ENCODE data around the gene MPDU1.

The MPDU1 gene

GRCh38 chr17:7629939-7630571 is 46.4 kb downstream of the MPDU1 start, which contains the start of gene SHBG:
Gene SHBG, plus strand, starts transcription at chr17:7630135. Its CDS starts 38 bp downstream, at chr17:7630173.
- Histone ChIP-seq H3K4me1 (ENCODE audit: control insufficient read depth in 2 of 2, insufficient read depth in 2 of 2, low read length in 2 of 2) (peaks cover 5 to 10% of the 10 kb centered on the region in 2 donors), H3K27me3 (ENCODE audit: control insufficient read depth in 2 of 2, insufficient read depth in 2 of 2, low read length in 2 of 2) (no peaks in the 10 kb centered on the region), H3K27ac (ENCODE audit: low read depth in 2 of 2, low read length in 2 of 2) (no peak within 1 kb of the TSS), H3K9ac (ENCODE audit: low read depth in 1 of 2, low read length in 2 of 2) (no peak within 1 kb of the TSS), H3K9me3 (ENCODE audit: control insufficient read depth in 2 of 2, low read length in 2 of 2) (no peaks in the 10 kb centered on the region), H3K36me3 (ENCODE audit: control insufficient read depth in 2 of 2, insufficient read depth in 2 of 2, low read length in 2 of 2) (no peaks in the 10 kb centered on the region), H3K4me3 (ENCODE audit: low read length in 2 of 2) (no peak within 1 kb of the TSS)

GRCh38 chr17:7631398-7632380 is 48.0 kb downstream of the MPDU1 start:
- no peaks in the 10 kb centered on the region for H3K9me3 ChIP-seq (ENCODE audit: control insufficient read depth in 2 of 2, low read length in 2 of 2)
- peaks cover 3 to 5% of the 10 kb centered on the region in 2 donors for H3K4me1 ChIP-seq (ENCODE audit: control insufficient read depth in 2 of 2, insufficient read depth in 2 of 2, low read length in 2 of 2)
- H3K27ac ChIP-seq (ENCODE audit: low read depth in 2 of 2, low read length in 2 of 2): no peak overlapping the region
- no peak overlapping the region for H3K4me3 ChIP-seq (ENCODE audit: low read length in 2 of 2)
- H3K9ac ChIP-seq (ENCODE audit: low read depth in 1 of 2, low read length in 2 of 2): no peak overlapping the region
- H3K36me3 ChIP-seq (ENCODE audit: control insufficient read depth in 2 of 2, insufficient read depth in 2 of 2, low read length in 2 of 2): no peaks in the 10 kb centered on the region
- H3K27me3 ChIP-seq (ENCODE audit: control insufficient read depth in 2 of 2, insufficient read depth in 2 of 2, low read length in 2 of 2): no peaks in the 10 kb centered on the region

GRCh38 chr17:7632492-7632894 is 48.8 kb downstream of the MPDU1 start:
- H3K36me3 ChIP-seq (ENCODE audit: control insufficient read depth in 2 of 2, insufficient read depth in 2 of 2, low read length in 2 of 2): no peaks in the 10 kb centered on the region
- H3K4me1 ChIP-seq (ENCODE audit: control insufficient read depth in 2 of 2, insufficient read depth in 2 of 2, low read length in 2 of 2): peaks cover 0 to 2% of the 10 kb centered on the region in 2 donors
- H3K4me3 ChIP-seq (ENCODE audit: low read length in 2 of 2): no peak overlapping the region
- no peaks in the 10 kb centered on the region for H3K9me3 ChIP-seq (ENCODE audit: control insufficient read depth in 2 of 2, low read length in 2 of 2)
- H3K27me3 ChIP-seq (ENCODE audit: control insufficient read depth in 2 of 2, insufficient read depth in 2 of 2, low read length in 2 of 2): no peaks in the 10 kb centered on the region
- H3K27ac ChIP-seq (ENCODE audit: low read depth in 2 of 2, low read length in 2 of 2): no peak overlapping the region
- no peak overlapping the region for H3K9ac ChIP-seq (ENCODE audit: low read depth in 1 of 2, low read length in 2 of 2)

DNA sequence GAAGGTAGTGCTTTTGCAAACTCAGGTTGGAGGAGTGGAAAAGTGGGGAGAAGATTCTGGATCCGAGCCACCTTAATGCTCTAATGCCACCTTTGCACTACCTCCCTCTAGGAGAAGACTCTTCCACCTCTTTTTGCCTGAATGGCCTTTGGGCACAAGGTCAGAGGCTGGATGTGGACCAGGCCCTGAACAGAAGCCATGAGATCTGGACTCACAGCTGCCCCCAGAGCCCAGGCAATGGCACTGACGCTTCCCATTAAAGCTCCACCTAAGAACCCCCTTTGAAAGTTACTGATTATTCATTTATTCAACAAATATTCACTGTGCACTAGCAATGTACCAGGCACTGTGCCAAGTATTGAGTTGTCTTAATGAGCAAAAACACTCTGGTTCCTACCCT is 49.4 kb downstream of the MPDU1 start:
- no peaks in the 10 kb centered on the region for H3K4me1 ChIP-seq (ENCODE audit: control insufficient read depth in 2 of 2, insufficient read depth in 2 of 2, low read length in 2 of 2)
- no peaks in the 10 kb centered on the region for H3K9me3 ChIP-seq (ENCODE audit: control insufficient read depth in 2 of 2, low read length in 2 of 2)
- no peak overlapping the region for H3K9ac ChIP-seq (ENCODE audit: low read depth in 1 of 2, low read length in 2 of 2)
- H3K27ac ChIP-seq (ENCODE audit: low read depth in 2 of 2, low read length in 2 of 2): no peak overlapping the region
- H3K4me3 ChIP-seq (ENCODE audit: low read length in 2 of 2): no peak overlapping the region
- H3K27me3 ChIP-seq (ENCODE audit: control insufficient read depth in 2 of 2, insufficient read depth in 2 of 2, low read length in 2 of 2): no peaks in the 10 kb centered on the region
- H3K36me3 ChIP-seq (ENCODE audit: control insufficient read depth in 2 of 2, insufficient read depth in 2 of 2, low read length in 2 of 2): no peaks in the 10 kb centered on the region

- no peak overlapping the region for H3K9ac ChIP-seq (ENCODE audit: low read depth in 1 of 2, low read length in 2 of 2)
- H3K9me3 ChIP-seq (ENCODE audit: control insufficient read depth in 2 of 2, low read length in 2 of 2): no peaks in the 10 kb centered on the region
- no peak overlapping the region for H3K4me3 ChIP-seq (ENCODE audit: low read length in 2 of 2)
- H3K27ac ChIP-seq (ENCODE audit: low read depth in 2 of 2, low read length in 2 of 2): no peak overlapping the region
- H3K4me1 ChIP-seq (ENCODE audit: control insufficient read depth in 2 of 2, insufficient read depth in 2 of 2, low read length in 2 of 2): no peaks in the 10 kb centered on the region
- no peaks in the 10 kb centered on the region for H3K36me3 ChIP-seq (ENCODE audit: control insufficient read depth in 2 of 2, insufficient read depth in 2 of 2, low read length in 2 of 2)
- no peaks in the 10 kb centered on the region for H3K27me3 ChIP-seq (ENCODE audit: control insufficient read depth in 2 of 2, insufficient read depth in 2 of 2, low read length in 2 of 2)
Observed at GRCh38 chr17:7634384-7634783, 50.7 kb downstream of the MPDU1 start.

DNA sequence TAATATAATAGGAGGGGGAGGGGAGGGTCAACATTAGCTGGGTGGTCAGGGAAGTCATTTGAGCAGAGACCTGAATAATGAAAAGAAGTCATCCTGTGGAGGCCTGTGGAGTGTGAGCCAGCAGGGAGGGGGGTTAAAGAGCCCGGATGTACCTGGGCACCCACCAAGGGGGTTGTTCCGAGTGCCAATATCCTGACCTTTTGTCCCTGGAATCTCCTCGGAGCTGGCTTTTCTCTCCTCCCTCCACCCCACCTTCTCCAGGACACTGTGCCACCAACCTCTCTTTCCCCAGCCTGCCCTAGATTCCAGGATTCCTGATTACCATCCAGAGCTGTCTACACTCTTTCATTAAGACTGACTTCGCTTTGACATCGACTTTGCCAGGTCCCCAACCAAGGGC is 52.5 kb downstream of the MPDU1 start:
- H3K27ac ChIP-seq (ENCODE audit: low read depth in 2 of 2, low read length in 2 of 2): no peak overlapping the region
- no peaks in the 10 kb centered on the region for H3K9me3 ChIP-seq (ENCODE audit: control insufficient read depth in 2 of 2, low read length in 2 of 2)
- no peak overlapping the region for H3K4me3 ChIP-seq (ENCODE audit: low read length in 2 of 2)
- H3K4me1 ChIP-seq (ENCODE audit: control insufficient read depth in 2 of 2, insufficient read depth in 2 of 2, low read length in 2 of 2): no peaks in the 10 kb centered on the region
- H3K36me3 ChIP-seq (ENCODE audit: control insufficient read depth in 2 of 2, insufficient read depth in 2 of 2, low read length in 2 of 2): no peaks in the 10 kb centered on the region
- no peaks in the 10 kb centered on the region for H3K27me3 ChIP-seq (ENCODE audit: control insufficient read depth in 2 of 2, insufficient read depth in 2 of 2, low read length in 2 of 2)
- H3K9ac ChIP-seq (ENCODE audit: low read depth in 1 of 2, low read length in 2 of 2): no peak overlapping the region

All from mucosa of rectum (tissue), 2 donors.